GM21390 (cell line): ENCODE data around the gene GALNT11.
"Not testable (repeated sequence)": the region's sequence is repeated elsewhere in the genome, so short reads cannot be mapped to it uniquely, and the experiment has no call there.

Experiments
- ATAC-seq: cut with Tn5 transposase; IDR thresholded peaks from one replicate; pipeline ENCODE4 v1.9.1; 2021; ENCODE audit not compliant: unreplicated experiment

The GALNT11 gene

GRCh38 chr7:152027491-152028365 lies 2.3 kb downstream of the GALNT11 start:
- not testable (repeated sequence) for ATAC-seq

- ATAC-seq = not testable (repeated sequence)
Measured at GRCh38 chr7:152030059-152030458, 4.6 kb downstream of the GALNT11 start.

GRCh38 chr7:152030639-152031038 lies 5.2 kb downstream of the GALNT11 start:
- ATAC-seq = not testable (repeated sequence)

- no peak for ATAC-seq
Measured at GRCh38 chr7:152035817-152036216, 10.3 kb downstream of the GALNT11 start.

GRCh38 chr7:152038410-152038809 lies 12.9 kb downstream of the GALNT11 start:
- not testable (repeated sequence) for ATAC-seq

- not testable (repeated sequence) for ATAC-seq
Measured at GRCh38 chr7:152043086-152043485, 17.6 kb downstream of the GALNT11 start.

GRCh38 chr7:152044909-152045308 lies 19.4 kb downstream of the GALNT11 start:
- not testable (repeated sequence) for ATAC-seq

- no peak for ATAC-seq
Measured at GRCh38 chr7:152046531-152046930, 21.1 kb downstream of the GALNT11 start.

- no peak for ATAC-seq
Measured at GRCh38 chr7:152048051-152048450, 22.6 kb downstream of the GALNT11 start.

- ATAC-seq = no peak
Measured at GRCh38 chr7:152050547-152050971, 25.1 kb downstream of the GALNT11 start.

- ATAC-seq = no peak
Measured at GRCh38 chr7:152051968-152052367, 26.5 kb downstream of the GALNT11 start.

GRCh38 chr7:152052771-152053170 lies 27.3 kb downstream of the GALNT11 start:
- ATAC-seq = no peak

GRCh38 chr7:152054367-152055230 lies 29.1 kb downstream of the GALNT11 start:
- no peak for ATAC-seq

GRCh38 chr7:152056621-152057274 lies 31.3 kb downstream of the GALNT11 start:
- ATAC-seq = no peak

- no peak for ATAC-seq
Measured at GRCh38 chr7:152059311-152059710, 33.8 kb downstream of the GALNT11 start.

GRCh38 chr7:152061086-152061485 lies 35.6 kb downstream of the GALNT11 start:
- not testable (repeated sequence) for ATAC-seq

- ATAC-seq = not testable (repeated sequence)
Measured at GRCh38 chr7:152063192-152063591, 37.7 kb downstream of the GALNT11 start.

GRCh38 chr7:152063821-152064220 lies 38.3 kb downstream of the GALNT11 start:
- ATAC-seq = not testable (repeated sequence)

GRCh38 chr7:152065800-152066344 lies 40.4 kb downstream of the GALNT11 start:
- not testable (repeated sequence) for ATAC-seq

GRCh38 chr7:152072421-152072820 lies 46.9 kb downstream of the GALNT11 start:
- ATAC-seq = no peak

- ATAC-seq = no peak
Measured at GRCh38 chr7:152073352-152073751, 47.9 kb downstream of the GALNT11 start.
